Ovary (tissue), 9 donors: ENCODE results near the gene OAS1. TPM values are rescaled to one million over a fixed set of nuclear protein-coding genes. Genes with fewer than 3 reads are reported as not detected.

Experiments used
- DNase-seq, 5 donors: peaks; one replicate each; pipeline ENCODE4 v3.0.0-alpha.2; 2019 to 2020
- H3K27ac ChIP-seq, 2 donors: fragments of 200-600 bp; one replicate each; pipeline versions ENCODE4 v1.5.1 to v1.8.0; 2019 to 2022
- H3K27me3 ChIP-seq: fragments of 200-600 bp; one replicate; pipeline ENCODE4 v1.8.0; 2022
- H3K36me3 ChIP-seq: fragments of 200-600 bp; sonication (generic); one replicate; pipeline ENCODE4 v1.5.1; 2019
- H3K4me1 ChIP-seq: one replicate; pipeline ENCODE4 v1.8.1; 2013; ENCODE audit warnings: mild to moderate bottlenecking, moderate library complexity; ENCODE audit not compliant: insufficient read depth
- H3K4me3 ChIP-seq: fragments of 200-600 bp; sonication (generic); one replicate; pipeline ENCODE4 v1.5.1; 2017
- H3K9me3 ChIP-seq, 2 donors: fragments of 200-600 bp in 1 of 2; sonication (generic) in 1 of 2; one replicate each; pipeline versions ENCODE4 v1.5.1 to v1.8.1; 2013 to 2019; ENCODE audit warnings: mild to moderate bottlenecking in 1 of 2, moderate library complexity in 1 of 2
- CTCF ChIP-seq, 3 donors: fragments of 450-650 bp in 2 of 3; fragments of 200-600 bp in 1 of 3; IDR thresholded peaks; one replicate each; pipeline versions ENCODE4 v1.5.1 to v1.8.0; 2016 to 2022; ENCODE audit warnings: antibody characterized with exemption in 3 of 3, mild to moderate bottlenecking in 1 of 3
- EP300 ChIP-seq: sonication (generic); formaldehyde crosslinking; IDR thresholded peaks from one replicate; pipeline ENCODE4 v1.6.1; 2017; ENCODE audit warnings: antibody characterized with exemption
- POLR2A ChIP-seq: fragments of 450-650 bp; IDR thresholded peaks from one replicate; pipeline ENCODE4 v1.6.1; 2017; ENCODE audit warnings: antibody characterized with exemption, mild to moderate bottlenecking, moderate library complexity
- WGBS, 3 donors: extraction: QIAGEN DNeasy Blood & Tissue Kit in 1 of 3; methylation state at CpG; one replicate each; pipeline versions ENCODE4 v1.1.5 to v1.1.7; 2013 to 2017; 5-methylcytosine and 5-hydroxymethylcytosine counted together
- intact Hi-C, 4 donors: fragments of 100-400 bp; cut with DNase I; formaldehyde crosslinking; loops; one replicate each; pipeline versions ENCODE4 v1.11.0 to v1.15.1; 2022 to 2023
- polyA plus RNA-seq, 2 donors: library from polyadenylated mRNA; stranded (reverse); fragments of 200-250 nt in 1 of 2; fragments of 350-450 nt in 1 of 2; fragmentation: Illumina TruSeq in 1 of 2; extraction: RNeasy Lipid Tissue Mini Kit (QIAGEN cat#74804) in 1 of 2; gene quantifications; one replicate each; pipeline ENCODE4 v1.2.3, GENCODE V29; 2013 to 2014
- total RNA-seq, 7 donors: library from RNA; depleted of rRNA in 2 of 7; stranded (reverse); fragments of >200 nt in 2 of 7; fragmentation: NEBNext Ultra II Directional in 3 of 7; extraction: Animal tissue kit (Norgen Biotek cat#: 25700) in 3 of 7; gene quantifications; one replicate each; pipeline versions ENCODE4 v1.1.0 to v1.2.4, GENCODE V29; 2016 to 2023
- donor health status: DM: no; HTN: no; CAD: no; lungs with moderate emphysema.
- donor health status: DM: no; HTN: no; CAD: no.
- donor health status: Bipolar disorder and iron deficiency.
- donor health status: DM: yes; HTN: yes; CAD: no.
- donor health status: DM: no; HTN: no; CAD: no.
- donor health status: DM: yes; HTN: yes; CAD: no.

Gene OAS1
- total and polyA plus RNA-seq, 9 donors = 5.2 to 47.5 (median 8.8) TPM

- WGBS, 3 donors = 76 to 88% (median 81%) methylated on average over 3 of the region's 3 CpGs
- Histone ChIP-seq H3K4me1 (no peaks in the 10 kb centered on the region), H3K36me3 (no peaks in the 10 kb centered on the region), H3K27me3 (no peaks in the 10 kb centered on the region), H3K9me3 (no peaks in the 10 kb centered on the region), H3K27ac (no peak overlapping the region), H3K4me3 (no peak overlapping the region)
- intact Hi-C loops = no loop called here
- no peak for DNase-seq
- TF ChIP-seq EP300 (no peak), POLR2A (no peak), CTCF (IDR thresholded peaks at IDR 0.05) (no peak)
Observed at GRCh38 chr12:112878488-112878887, 28.3 kb upstream of the OAS1 start.

GRCh38 chr12:112879191-112879705 is 27.5 kb upstream of the OAS1 start:
- no peaks in the 10 kb centered on the region for H3K9me3 ChIP-seq
- 43 to 60% (median 46%) methylated on average over 8 of the region's 8 CpGs for WGBS, 3 donors

GRCh38 chr12:112881602-112882001 is 25.2 kb upstream of the OAS1 start:
- DNase-seq = no peak
- Histone ChIP-seq H3K4me1 (no peaks in the 10 kb centered on the region), H3K9me3 (no peaks in the 10 kb centered on the region), H3K27ac (no peak overlapping the region), H3K4me3 (no peak overlapping the region), H3K36me3 (no peaks in the 10 kb centered on the region), H3K27me3 (no peaks in the 10 kb centered on the region)
- intact Hi-C loops = no loop called here
- WGBS, 3 donors = 46 to 53% (median 46%) methylated on average over 6 of the region's 6 CpGs
- no peak for TF ChIP-seq EP300
- TF ChIP-seq CTCF (IDR thresholded peaks at IDR 0.05) = no peak
- TF ChIP-seq POLR2A = no peak

More at GRCh38 chr12:112879191-112879705, 27.5 kb upstream of the OAS1 start:
- no peak for DNase-seq
- H3K4me1 ChIP-seq = no peaks in the 10 kb centered on the region
- no peak for TF ChIP-seq POLR2A
- TF ChIP-seq EP300 = no peak
- TF ChIP-seq CTCF (IDR thresholded peaks at IDR 0.05) = no peak
- H3K27me3 ChIP-seq = no peaks in the 10 kb centered on the region
- no peak overlapping the region for H3K27ac ChIP-seq
- H3K36me3 ChIP-seq = no peaks in the 10 kb centered on the region
- intact Hi-C loops = no loop called here
- no peak overlapping the region for H3K4me3 ChIP-seq

GRCh38 chr12:112885236-112885635 is 21.5 kb upstream of the OAS1 start:
- DNase-seq = no peak
- H3K4me1 ChIP-seq = no peaks in the 10 kb centered on the region
- no peak overlapping the region for H3K4me3 ChIP-seq
- 61 to 66% (median 62%) methylated on average over 2 of the region's 2 CpGs for WGBS, 3 donors
- H3K27me3 ChIP-seq = no peaks in the 10 kb centered on the region
- intact Hi-C loops = no loop called here
- TF ChIP-seq POLR2A = no peak
- no peak overlapping the region for H3K27ac ChIP-seq
- no peaks in the 10 kb centered on the region for H3K9me3 ChIP-seq
- no peaks in the 10 kb centered on the region for H3K36me3 ChIP-seq

- Histone ChIP-seq H3K27me3 (no peaks in the 10 kb centered on the region), H3K27ac (no peak overlapping the region), H3K4me1 (no peaks in the 10 kb centered on the region), H3K4me3 (no peak overlapping the region), H3K36me3 (no peaks in the 10 kb centered on the region), H3K9me3 (no peaks in the 10 kb centered on the region)
- no peak for TF ChIP-seq POLR2A
- TF ChIP-seq CTCF (IDR thresholded peaks at IDR 0.05) = no peak
- no peak for TF ChIP-seq EP300
- no peak for DNase-seq
- intact Hi-C loops = no loop called here
- WGBS, 3 donors = 27 to 55% (median 30%) methylated on average over 2 of the region's 2 CpGs
Observed at GRCh38 chr12:112887550-112887949, 19.2 kb upstream of the OAS1 start.
